Measurements from ENCODE around the gene OXER1. TPM values are rescaled to one million over a fixed set of nuclear protein-coding genes. Genes with fewer than 3 reads are reported as not detected.

Gene OXER1
- total RNA-seq, 1 experiment from 2014 or later: not detected

- Histone ChIP-seq H3K27me3 (no peaks in the 10 kb centered on the region), H3K4me3 (no peak overlapping the region), H3K36me3 (no peaks in the 10 kb centered on the region), H3K9me3 (no peaks in the 10 kb centered on the region)
- no peak for DNase-seq
Observed at GRCh38 chr2:42796427-42797248, 32.7 kb upstream of the OXER1 start.

- H3K27me3 ChIP-seq: no peaks in the 10 kb centered on the region
- no peaks in the 10 kb centered on the region for H3K9me3 ChIP-seq
- H3K4me3 ChIP-seq: no peak overlapping the region
- DNase-seq: no peak
- H3K36me3 ChIP-seq: no peaks in the 10 kb centered on the region
Observed at GRCh38 chr2:42795841-42796301, 31.9 kb upstream of the OXER1 start.

- no peak for DNase-seq
- H3K9me3 ChIP-seq: no peaks in the 10 kb centered on the region
- H3K27me3 ChIP-seq: no peaks in the 10 kb centered on the region
- H3K36me3 ChIP-seq: no peaks in the 10 kb centered on the region
- no peak overlapping the region for H3K4me3 ChIP-seq
Observed at GRCh38 chr2:42795275-42795674, 31.3 kb upstream of the OXER1 start.

GRCh38 chr2:42794271-42795046 lies 30.5 kb upstream of the OXER1 start:
- H3K27me3 ChIP-seq: no peaks in the 10 kb centered on the region
- no peak for DNase-seq
- H3K4me3 ChIP-seq: no peak overlapping the region
- H3K9me3 ChIP-seq: no peaks in the 10 kb centered on the region
- no peaks in the 10 kb centered on the region for H3K36me3 ChIP-seq

- no peaks in the 10 kb centered on the region for H3K36me3 ChIP-seq
Observed at GRCh38 chr2:42793334-42794270, 29.7 kb upstream of the OXER1 start.

GRCh38 chr2:42792583-42793333 lies 28.8 kb upstream of the OXER1 start, which contains the start of gene HAAO:
Gene HAAO (minus strand): TSS chr2:42792583. CDS start chr2:42792536, 47 bp downstream.
- Histone ChIP-seq H3K36me3 (no peaks in the 10 kb centered on the region), H3K4me3 (no peak within 1 kb of the TSS), H3K9me3 (no peaks in the 10 kb centered on the region), H3K27me3 (no peaks in the 10 kb centered on the region)
- DNase-seq: no peak

More at GRCh38 chr2:42793334-42794270, 29.7 kb upstream of the OXER1 start:
- Histone ChIP-seq H3K4me3 (no peak overlapping the region), H3K9me3 (no peaks in the 10 kb centered on the region), H3K27me3 (no peaks in the 10 kb centered on the region)
- no peak for DNase-seq

- no peak for DNase-seq
- Histone ChIP-seq H3K4me3 (no peak overlapping the region), H3K9me3 (no peaks in the 10 kb centered on the region), H3K36me3 (no peaks in the 10 kb centered on the region), H3K27me3 (no peaks in the 10 kb centered on the region)
Observed at GRCh38 chr2:42792087-42792582, 28.2 kb upstream of the OXER1 start.

- no peak overlapping the region for H3K4me3 ChIP-seq
- H3K36me3 ChIP-seq: no peaks in the 10 kb centered on the region
- H3K27me3 ChIP-seq: no peaks in the 10 kb centered on the region
- no peak for DNase-seq
- no peaks in the 10 kb centered on the region for H3K9me3 ChIP-seq
Observed at GRCh38 chr2:42791606-42792005, 27.7 kb upstream of the OXER1 start.

- Histone ChIP-seq H3K27me3 (no peaks in the 10 kb centered on the region), H3K4me3 (no peak overlapping the region), H3K36me3 (no peaks in the 10 kb centered on the region), H3K9me3 (no peaks in the 10 kb centered on the region)
- no peak for DNase-seq
Observed at GRCh38 chr2:42789751-42790150, 25.8 kb upstream of the OXER1 start.

- no peak overlapping the region for H3K4me3 ChIP-seq
- DNase-seq: no peak
- no peaks in the 10 kb centered on the region for H3K27me3 ChIP-seq
- H3K36me3 ChIP-seq: no peaks in the 10 kb centered on the region
- no peaks in the 10 kb centered on the region for H3K9me3 ChIP-seq
Observed at GRCh38 chr2:42788882-42789281, 24.9 kb upstream of the OXER1 start.

GRCh38 chr2:42788478-42788793 lies 24.5 kb upstream of the OXER1 start:
- Histone ChIP-seq H3K36me3 (no peaks in the 10 kb centered on the region), H3K4me3 (no peak overlapping the region), H3K27me3 (no peaks in the 10 kb centered on the region), H3K9me3 (no peaks in the 10 kb centered on the region)
- no peak for DNase-seq

GRCh38 chr2:42787788-42788477 lies 24.0 kb upstream of the OXER1 start:
- Histone ChIP-seq H3K27me3 (no peaks in the 10 kb centered on the region), H3K9me3 (no peaks in the 10 kb centered on the region), H3K4me3 (no peak overlapping the region), H3K36me3 (no peaks in the 10 kb centered on the region)
- no peak for DNase-seq

- Histone ChIP-seq H3K9me3 (no peaks in the 10 kb centered on the region), H3K4me3 (no peak overlapping the region), H3K36me3 (no peaks in the 10 kb centered on the region), H3K27me3 (no peaks in the 10 kb centered on the region)
- no peak for DNase-seq
Observed at GRCh38 chr2:42787424-42787787, 23.5 kb upstream of the OXER1 start.

GRCh38 chr2:42786561-42787345 lies 22.8 kb upstream of the OXER1 start:
- Histone ChIP-seq H3K9me3 (no peaks in the 10 kb centered on the region), H3K4me3 (no peak overlapping the region), H3K36me3 (no peaks in the 10 kb centered on the region), H3K27me3 (no peaks in the 10 kb centered on the region)
- no peak for DNase-seq

Measured in MG63 (cell line).